NCI-H128 (cell line): ENCODE results near the gene FBXL4.
"Not testable (repeated sequence)": the region's sequence is repeated elsewhere in the genome, so short reads cannot be mapped to it uniquely, and the experiment has no call there.

ENCODE experiments used
- DNase-seq: peaks from one replicate; lab custom pipeline; 2025; ENCODE audit not compliant: unreplicated experiment; lab: John Stamatoyannopoulos, UW

The FBXL4 gene

GRCh38 chr6:98946266-98946878 is 1.4 kb downstream of the FBXL4 start:
- DNase-seq: no peak

GRCh38 chr6:98945311-98946115 is 2.2 kb downstream of the FBXL4 start:
- DNase-seq: no peak

DNA sequence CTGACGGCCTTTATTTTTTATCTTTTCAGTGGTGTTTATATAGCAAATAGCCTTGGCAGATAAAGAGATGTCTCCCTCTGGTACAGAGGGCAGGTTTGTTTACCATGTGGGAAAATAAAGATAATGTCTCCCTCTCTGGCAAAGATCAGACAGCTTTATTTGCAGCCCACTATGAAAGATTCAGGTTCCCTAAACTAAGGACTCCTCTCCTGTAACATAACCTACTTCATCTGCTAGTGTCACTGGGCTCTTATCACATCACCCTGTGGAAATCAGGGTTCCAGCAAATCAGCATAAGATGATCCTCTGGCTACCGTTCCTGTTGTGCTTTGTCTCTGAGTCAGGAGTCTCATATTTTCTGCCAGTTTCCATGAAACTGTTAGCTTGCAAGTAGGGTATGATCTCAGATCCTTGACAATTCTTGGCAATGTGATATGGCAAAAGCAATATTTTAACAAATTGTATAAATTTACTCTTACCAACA is 3.1 kb downstream of the FBXL4 start:
- DNase-seq: no peak

- no peak for DNase-seq
Measured at GRCh38 chr6:98944168-98944567, 3.6 kb downstream of the FBXL4 start.

GRCh38 chr6:98942263-98942803 is 5.4 kb downstream of the FBXL4 start:
- no peak for DNase-seq

DNA sequence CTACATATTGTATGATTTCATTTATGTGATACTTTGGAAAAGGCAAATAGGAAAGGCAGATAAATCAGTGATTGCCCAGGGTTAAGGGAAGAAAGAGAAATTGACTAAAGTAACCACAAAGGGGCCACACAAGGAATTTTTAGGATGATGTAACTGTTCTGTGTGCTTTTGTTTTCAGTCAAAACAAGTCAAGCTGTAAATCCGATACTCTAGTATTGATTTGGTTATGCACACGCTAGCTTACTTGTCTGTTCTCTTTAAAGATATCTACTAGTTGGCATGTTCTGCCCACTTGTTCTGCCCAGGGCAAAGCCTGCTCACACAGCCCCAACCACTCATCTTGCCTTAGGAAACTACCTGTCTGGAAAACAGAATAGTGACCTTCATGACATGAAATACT is 6.4 kb downstream of the FBXL4 start:
- no peak for DNase-seq

GRCh38 chr6:98937351-98937750 is 10.4 kb downstream of the FBXL4 start:
- DNase-seq: no peak

DNA sequence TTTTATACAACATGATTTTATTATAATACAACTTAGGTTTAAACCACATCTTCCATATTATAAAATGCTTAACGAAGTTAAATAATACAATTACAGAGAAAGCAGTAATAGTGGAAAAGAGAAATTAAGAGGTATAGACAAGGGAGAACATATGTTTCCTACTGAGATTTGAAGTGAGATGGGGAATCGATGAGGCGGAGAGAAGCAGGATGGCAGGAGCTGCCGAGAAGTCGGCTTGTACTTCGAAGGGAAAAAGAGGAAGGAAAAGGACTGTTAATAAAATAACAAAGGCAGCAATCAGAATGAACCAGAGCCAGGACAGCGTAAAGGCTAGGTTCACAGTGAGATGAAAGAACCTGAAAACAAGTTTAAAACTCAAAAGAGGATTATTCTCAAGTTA is 15.4 kb downstream of the FBXL4 start:
- DNase-seq: no peak

GRCh38 chr6:98931696-98932095 is 16.1 kb downstream of the FBXL4 start:
- DNase-seq: no peak

DNA sequence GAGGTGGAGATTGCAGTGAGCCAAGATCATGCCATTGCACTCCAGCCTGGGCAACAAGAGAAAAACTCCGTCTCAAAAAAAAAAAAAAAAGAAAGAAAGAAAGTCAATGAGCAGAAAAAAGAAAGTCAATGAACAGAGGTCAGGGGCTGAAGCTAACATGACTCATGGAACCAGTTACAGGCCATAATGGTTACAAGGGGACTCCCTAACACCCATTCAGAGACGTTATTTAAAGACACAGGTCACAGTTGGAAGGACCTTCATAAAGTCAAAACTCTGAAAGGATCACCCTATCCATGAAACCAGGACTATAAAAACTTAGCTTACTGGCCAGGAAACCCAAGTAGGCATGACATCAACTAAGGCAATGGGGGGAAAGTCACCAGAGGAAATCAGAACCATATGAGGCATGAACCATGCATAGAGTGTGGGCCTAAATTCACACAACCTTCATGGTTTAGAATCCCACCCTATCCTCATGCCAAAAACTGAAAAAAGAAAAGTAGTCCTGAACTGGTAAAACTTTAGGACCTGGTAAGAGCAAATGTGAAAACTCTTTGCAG is 18.2 kb downstream of the FBXL4 start:
- no peak for DNase-seq

- DNase-seq: no peak
Measured at GRCh38 chr6:98928688-98929087, 19.1 kb downstream of the FBXL4 start.

DNA sequence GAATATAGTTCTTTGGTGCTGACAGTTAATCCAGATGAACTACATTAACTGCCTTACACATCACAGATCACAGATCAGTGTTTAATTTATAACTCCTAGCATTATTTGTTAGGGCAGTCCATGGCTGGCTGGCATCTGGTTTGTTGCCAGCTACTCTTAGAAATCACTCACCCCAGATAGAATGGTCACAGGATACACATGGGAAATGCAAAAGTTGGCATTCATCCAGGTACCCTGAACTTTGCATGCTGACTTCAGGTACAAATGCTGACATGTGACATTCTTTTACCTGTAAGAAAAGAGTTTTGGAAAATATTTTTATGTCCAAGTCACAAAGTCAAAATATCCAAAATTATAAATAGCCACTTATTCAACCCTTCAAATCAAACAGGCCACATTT is 20.2 kb downstream of the FBXL4 start:
- DNase-seq: peak; percentile 39

GRCh38 chr6:98925831-98926230 is 21.9 kb downstream of the FBXL4 start:
- no peak for DNase-seq

- no peak for DNase-seq
Measured at GRCh38 chr6:98924647-98925046, 23.1 kb downstream of the FBXL4 start.

DNA sequence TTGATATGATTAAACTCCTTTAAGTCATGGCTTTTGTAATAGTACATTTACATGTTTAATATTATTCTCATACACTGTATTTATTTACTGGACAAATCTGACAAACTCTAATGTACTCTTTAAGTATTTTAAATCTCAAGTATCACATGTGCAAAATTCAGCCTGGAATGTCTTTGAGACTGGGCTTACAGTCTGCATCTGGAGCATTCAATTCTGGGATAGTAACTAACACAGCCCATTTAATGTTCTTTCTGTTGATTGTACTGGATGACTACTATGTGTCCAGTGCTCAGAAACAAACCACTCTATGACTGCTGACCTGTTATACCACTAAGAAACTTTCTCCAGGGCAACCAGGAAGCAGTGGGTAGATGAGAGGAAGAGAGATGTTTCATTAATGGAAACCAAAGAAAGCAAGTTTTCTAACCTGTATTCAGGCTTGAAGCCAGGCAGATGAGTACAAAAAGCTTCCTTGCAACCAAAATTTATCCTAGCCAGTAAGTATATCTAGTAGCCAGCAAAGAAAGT is 26.8 kb downstream of the FBXL4 start:
- no peak for DNase-seq

DNA sequence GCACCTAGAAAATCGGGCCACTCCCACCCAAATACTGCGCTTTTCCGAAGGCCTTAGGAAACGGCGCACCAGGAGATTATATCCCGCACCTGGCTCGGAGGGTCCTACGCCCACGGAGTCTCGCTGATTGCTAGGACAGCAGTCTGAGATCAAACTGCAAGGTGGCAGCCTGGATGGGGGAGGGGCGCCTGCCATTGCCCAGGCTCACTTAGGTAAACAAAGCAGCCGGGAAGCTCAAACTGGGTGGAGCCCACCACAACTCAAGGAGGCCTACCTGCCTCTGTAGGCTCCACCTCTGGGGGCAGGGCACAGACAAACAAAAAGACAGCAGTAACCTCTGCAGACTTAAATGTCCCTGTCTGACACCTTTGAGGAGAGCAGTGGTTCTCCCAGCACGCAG is 36.8 kb downstream of the FBXL4 start:
- not testable (repeated sequence) for DNase-seq

- no peak for DNase-seq
Measured at GRCh38 chr6:98909236-98909635, 38.5 kb downstream of the FBXL4 start.

DNA sequence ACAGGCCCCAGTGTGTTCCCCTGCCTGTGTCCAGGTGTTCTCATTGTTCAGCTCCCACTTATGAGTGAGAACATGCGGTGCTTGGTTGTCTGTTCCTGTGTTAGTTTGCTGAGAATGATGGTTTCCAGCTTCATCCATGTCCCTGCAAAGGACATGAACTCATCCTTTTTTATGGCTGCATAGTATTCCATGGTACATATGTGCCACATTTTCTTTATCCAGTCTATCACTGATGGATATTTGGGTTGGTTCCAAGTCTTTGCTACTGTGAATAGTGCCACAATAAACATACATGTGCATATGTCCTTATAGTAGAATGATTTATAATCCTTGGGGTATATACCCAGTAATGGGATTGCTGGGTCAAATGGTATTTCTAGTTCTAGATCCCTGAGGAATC is 41.4 kb downstream of the FBXL4 start:
- not testable (repeated sequence) for DNase-seq

DNA sequence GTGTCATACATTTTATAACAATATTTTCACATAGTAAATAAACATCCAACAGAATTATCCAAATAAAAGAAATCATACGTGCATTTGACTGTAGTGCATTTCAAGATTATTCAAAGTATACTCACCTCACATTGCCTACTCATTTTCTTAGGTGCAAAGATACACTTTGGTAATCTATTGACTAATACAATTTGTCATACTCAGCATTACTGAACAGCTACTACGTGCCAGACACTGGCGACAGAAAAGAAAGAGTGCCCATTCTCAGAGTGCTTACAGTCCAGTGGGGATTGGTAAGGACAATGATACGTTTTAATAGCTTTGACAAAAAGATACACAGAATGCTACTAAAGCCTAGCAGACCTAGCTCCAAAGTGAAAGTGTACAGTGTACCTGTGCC is 42.0 kb downstream of the FBXL4 start:
- no peak for DNase-seq

- no peak for DNase-seq
Measured at GRCh38 chr6:98904096-98904495, 43.6 kb downstream of the FBXL4 start.

DNA sequence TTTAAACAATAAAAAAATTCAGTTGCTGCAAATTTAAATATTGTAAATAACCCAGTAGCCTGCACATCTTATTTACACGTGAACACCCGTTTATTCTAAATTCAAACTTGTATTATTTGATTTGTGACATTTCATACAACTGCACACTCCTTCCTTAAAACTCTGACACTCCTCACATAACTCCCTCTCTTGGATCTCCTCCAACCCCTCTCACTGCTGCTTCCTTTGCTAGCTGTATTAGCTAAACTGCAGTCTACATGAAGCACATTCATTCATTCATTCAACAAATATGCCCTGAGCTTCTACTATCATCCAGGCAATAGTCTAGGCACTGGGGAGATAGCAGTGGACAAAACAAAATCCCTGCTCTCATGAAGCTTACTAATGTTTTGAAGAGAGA is 47.0 kb downstream of the FBXL4 start:
- no peak for DNase-seq

DNA sequence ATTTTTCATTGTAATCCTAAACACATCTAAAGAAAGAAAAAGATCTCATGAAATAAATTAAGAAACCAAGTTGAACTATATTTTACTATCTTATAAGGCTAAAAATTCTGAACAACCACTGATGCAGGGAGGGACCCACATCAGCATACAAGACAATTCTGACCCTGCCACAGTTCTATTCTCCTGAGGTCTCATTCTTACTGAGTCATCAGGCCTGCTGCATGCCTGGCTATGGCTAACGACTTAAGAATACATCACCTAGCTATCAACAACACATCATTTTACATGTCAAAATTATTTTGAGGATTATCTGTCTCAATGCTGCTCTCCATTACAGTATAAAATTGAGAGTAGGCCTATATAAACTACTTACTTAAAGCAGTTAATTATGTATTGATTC is 52.9 kb downstream of the FBXL4 start:
- no peak for DNase-seq
